GM12865 (cell line): ENCODE results near the gene PCDH9.

ENCODE experiments used
- DNase-seq: peaks from one replicate; pipeline ENCODE4 v3.0.0; 2010; ENCODE audit warnings: low read depth
- H3K4me3 ChIP-seq: 2 replicates; pipeline ENCODE4 v1.5.1; 2011; ENCODE audit warnings: mild to moderate bottlenecking, low read depth, low read length, control low read depth
- CTCF ChIP-seq: IDR thresholded peaks from 2 replicates; pipeline ENCODE4 v1.5.1; 2011; ENCODE audit warnings: low read length, control low read depth, low read depth, inconsistent platforms; ENCODE audit not compliant: insufficient read depth; ENCODE audit errors: missing control alignments

The PCDH9 gene

GRCh38 chr13:66826398-66826797, 403.7 kb downstream of the PCDH9 start:
- TF ChIP-seq CTCF = no peak
- no peak for DNase-seq
- H3K4me3 ChIP-seq = no peak overlapping the region

GRCh38 chr13:66821551-66821950, 408.6 kb downstream of the PCDH9 start:
- TF ChIP-seq CTCF = no peak
- DNase-seq = no peak
- H3K4me3 ChIP-seq = no peak overlapping the region

- DNase-seq = no peak
- TF ChIP-seq CTCF = no peak
- H3K4me3 ChIP-seq = no peak overlapping the region
These were observed 418.7 kb downstream of the PCDH9 start for GRCh38 chr13:66811455-66811854.

DNA sequence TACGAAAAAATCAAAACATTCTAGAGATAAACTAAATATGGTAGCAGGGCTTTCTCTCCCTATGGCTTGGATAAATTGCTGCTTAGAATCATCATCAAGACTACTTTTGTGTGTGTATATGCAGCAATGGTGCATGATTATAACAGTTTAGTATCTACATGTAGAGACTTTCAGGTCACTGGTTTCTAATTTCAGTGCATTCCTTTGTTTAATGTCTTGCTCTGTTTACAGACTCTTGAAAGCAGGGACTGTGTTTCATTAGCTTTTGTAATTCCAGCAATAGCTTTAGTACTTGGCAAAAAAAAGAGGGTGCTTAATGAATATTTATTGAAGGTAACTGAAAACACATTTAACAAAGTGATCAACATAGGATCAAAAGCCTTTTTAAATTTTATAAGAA, 420.7 kb downstream of the PCDH9 start:
- no peak overlapping the region for H3K4me3 ChIP-seq
- no peak for DNase-seq
- TF ChIP-seq CTCF = no peak

GRCh38 chr13:66807251-66807650, 422.9 kb downstream of the PCDH9 start:
- no peak for TF ChIP-seq CTCF
- no peak for DNase-seq

GRCh38 chr13:66805657-66806056, 424.5 kb downstream of the PCDH9 start:
- no peak overlapping the region for H3K4me3 ChIP-seq
- no peak for TF ChIP-seq CTCF
- no peak for DNase-seq

More at GRCh38 chr13:66807251-66807650, 422.9 kb downstream of the PCDH9 start:
- H3K4me3 ChIP-seq = no peak overlapping the region

DNA sequence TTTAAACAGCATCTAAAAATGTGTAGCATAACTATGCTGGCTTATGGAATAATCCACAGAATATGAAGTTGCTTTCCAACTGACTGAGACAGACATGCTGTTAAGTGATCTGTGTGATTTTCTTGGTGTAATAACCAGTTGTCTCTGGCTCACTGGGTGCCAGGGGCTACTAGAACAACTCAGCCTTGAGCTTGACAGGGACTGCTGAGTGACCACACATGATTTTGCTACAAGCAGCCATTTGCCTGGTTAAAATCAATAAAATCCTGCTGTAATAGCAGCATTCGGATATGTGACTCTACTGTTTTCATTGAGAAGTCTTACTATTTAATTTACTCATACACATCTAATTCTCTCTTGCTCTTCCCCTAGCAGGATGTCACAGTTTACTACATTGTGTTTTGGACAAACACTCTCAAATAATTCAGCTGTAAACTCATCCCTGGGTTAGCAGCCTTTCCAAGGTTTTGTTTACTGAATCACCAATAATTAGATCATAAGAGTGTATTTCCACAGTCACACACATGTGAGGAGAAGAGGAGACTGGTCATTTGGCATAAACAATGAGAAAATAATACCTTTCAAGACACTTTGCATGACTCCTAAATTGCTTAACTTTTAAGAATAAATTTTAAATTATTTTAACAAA, 426.2 kb downstream of the PCDH9 start:
- TF ChIP-seq CTCF = no peak
- DNase-seq = no peak
- no peak overlapping the region for H3K4me3 ChIP-seq
